HK-2 (cell line): ENCODE measurements around the gene FBRSL1.
"Not testable (repeated sequence)": the region's sequence is repeated elsewhere in the genome, so short reads cannot be mapped to it uniquely, and the experiment has no call there.

Source experiments
- DNase-seq: peaks from one replicate; pipeline ENCODE4 v3.0.0-alpha.2; 2018; ENCODE audit not compliant: unreplicated experiment

FBRSL1 gene

DNA sequence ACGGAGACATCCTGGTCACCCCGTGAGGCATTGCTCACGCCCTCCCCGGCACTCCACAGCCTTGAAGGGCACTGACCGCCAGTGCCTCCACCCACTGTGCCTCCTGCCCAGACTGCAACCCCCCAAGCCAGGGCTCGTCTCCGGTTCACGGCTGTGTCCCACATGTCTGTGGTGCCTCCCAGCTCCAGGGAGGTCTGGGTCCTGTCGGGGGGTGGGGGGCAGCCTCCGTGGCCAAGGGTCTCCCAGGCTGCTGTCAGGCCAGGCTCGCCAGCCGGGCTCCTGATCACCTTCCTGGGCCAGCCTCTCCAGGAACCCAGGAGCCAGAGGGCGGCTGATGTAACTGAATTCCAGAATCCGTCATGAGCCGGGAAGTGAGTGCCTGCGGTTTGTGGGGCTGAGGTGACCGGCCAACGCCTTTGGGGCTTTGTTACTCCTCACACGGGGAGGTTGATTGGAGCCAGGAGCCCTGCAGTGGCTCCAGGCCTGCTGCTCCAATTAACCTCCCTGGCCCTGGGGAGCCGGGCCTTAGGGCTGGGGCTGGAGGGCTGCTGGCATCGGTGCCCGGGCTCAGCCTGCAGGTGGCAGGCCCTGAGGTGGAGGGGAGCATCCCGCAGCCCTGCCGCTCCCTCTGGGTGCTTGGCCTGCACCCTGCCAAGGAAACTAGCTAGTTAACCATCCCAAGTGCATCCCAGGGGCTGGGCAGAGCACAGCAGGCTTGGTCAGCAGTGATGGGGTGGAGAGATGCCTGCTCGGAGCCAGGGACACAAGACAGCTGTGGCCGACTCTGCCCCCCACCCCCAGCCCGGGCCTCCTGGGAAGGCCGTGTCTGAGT lies 36.4 kb upstream of the FBRSL1 start:
- DNase-seq: peak; percentile 51

- DNase-seq: no peak
Measured at GRCh38 chr12:132454193-132454932, 35.6 kb upstream of the FBRSL1 start.

GRCh38 chr12:132454933-132455418 lies 35.0 kb upstream of the FBRSL1 start:
- DNase-seq: no peak

DNA sequence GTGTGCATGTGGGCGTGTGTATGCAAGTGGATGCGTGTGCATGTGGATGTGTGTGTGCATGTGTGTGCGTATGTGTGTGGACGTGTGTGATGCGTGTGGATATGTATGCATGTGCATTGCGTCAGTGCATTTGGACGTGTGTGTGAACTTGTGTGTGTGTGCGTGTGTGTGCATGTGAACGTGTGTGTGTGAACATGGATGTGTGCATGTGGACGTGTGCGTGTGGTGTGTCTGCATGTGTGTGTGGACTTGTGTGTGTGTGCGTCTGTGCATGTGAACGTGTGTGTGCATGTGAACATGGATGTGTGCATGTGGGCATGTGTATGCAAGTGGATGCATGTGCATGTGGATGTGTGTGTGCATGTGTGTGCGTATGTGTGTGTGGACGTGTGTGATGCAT lies 34.4 kb upstream of the FBRSL1 start:
- DNase-seq: no peak

- no peak for DNase-seq
Measured at GRCh38 chr12:132456186-132456943, 33.6 kb upstream of the FBRSL1 start.

- DNase-seq: no peak
Measured at GRCh38 chr12:132456944-132457495, 32.9 kb upstream of the FBRSL1 start.

GRCh38 chr12:132458441-132458840 lies 31.5 kb upstream of the FBRSL1 start:
- no peak for DNase-seq

GRCh38 chr12:132458846-132459641 lies 30.9 kb upstream of the FBRSL1 start:
- no peak for DNase-seq

GRCh38 chr12:132460571-132460970 lies 29.4 kb upstream of the FBRSL1 start:
- no peak for DNase-seq

- no peak for DNase-seq
Measured at GRCh38 chr12:132461526-132461925, 28.4 kb upstream of the FBRSL1 start.

DNA sequence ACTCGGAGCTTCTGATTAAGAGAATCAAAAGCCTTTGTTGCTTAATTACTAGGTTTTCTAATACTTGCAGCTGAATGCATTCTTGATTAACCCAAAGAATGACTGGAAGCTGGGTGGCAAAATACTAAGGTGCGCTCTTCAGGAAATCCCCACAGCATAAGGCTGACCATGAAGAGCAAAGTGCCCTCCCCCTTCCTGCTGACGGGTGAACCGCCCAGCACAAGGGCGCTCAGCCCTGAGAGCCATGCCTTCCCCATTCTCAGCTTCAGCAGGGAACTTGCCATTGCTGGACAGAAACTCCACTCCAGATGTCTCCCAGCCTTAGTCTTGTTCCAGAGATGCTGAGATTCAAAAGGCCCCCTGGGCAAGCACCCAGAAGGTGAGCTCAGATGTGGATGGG lies 27.2 kb upstream of the FBRSL1 start:
- no peak for DNase-seq

GRCh38 chr12:132463284-132463924 lies 26.5 kb upstream of the FBRSL1 start:
- not testable (repeated sequence) for DNase-seq

- not testable (repeated sequence) for DNase-seq
Measured at GRCh38 chr12:132464304-132464703, 25.6 kb upstream of the FBRSL1 start.

DNA sequence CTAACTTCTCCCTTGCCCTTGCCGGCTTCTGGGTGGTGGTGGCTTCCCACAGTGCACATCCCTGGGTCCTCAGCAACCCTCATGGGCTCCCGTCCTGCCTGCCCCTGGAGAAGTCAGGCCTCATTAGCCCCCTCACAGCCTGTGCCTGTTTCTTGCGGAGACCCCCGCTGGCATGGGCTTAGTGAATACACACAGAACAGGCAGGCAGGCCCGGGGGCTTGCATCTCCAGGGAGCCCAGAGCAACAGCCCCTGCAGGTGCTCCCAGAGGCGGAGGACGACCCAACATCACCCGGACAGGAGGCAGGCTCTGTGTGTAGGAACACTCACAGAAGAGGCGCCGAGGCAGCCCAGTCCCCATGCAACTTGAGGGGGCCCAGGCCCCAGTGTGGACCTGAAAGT lies 25.1 kb upstream of the FBRSL1 start:
- no peak for DNase-seq

GRCh38 chr12:132465269-132466190 lies 24.4 kb upstream of the FBRSL1 start:
- no peak for DNase-seq

GRCh38 chr12:132466241-132467201 lies 23.4 kb upstream of the FBRSL1 start:
- DNase-seq: no peak

DNA sequence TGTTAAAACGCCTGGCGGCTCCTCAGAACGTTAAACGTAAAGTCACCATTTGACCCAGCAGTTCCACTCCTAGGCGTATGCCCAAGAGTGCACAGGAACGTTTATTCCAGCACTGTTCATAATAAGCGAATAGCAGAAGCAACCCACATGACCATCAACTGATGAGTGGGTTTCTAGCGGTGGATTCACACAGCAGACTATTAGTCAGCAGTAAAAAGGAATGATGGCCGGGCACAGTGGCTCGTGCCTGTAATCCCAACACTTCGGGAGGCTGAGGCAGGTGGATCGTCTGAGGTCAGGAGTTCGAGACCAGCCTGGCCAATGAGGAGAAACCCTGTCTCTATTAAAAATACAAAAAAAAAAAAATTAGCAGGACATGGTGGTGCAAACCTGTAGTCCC lies 22.4 kb upstream of the FBRSL1 start:
- DNase-seq: no peak

DNA sequence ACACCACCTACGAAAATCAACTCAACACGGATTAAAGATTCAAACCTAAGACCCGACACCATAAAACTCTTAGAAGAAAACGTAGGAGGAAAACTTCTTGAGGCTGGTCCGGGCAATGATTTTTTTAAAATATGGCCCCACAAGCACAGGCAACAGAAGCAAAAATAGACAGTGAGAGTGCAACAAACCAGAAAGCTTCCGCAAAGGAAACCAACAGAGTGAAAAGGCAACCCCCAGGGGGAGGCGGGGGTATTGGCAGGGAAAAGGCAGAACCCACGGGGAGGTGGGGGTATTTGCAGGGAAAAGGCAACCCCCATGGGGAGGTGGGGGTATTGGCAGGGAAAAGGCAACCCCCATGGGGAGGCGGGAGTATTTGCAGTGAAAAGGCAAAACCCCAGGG lies 20.5 kb upstream of the FBRSL1 start:
- DNase-seq: no peak
